Activated CD4-positive, alpha-beta memory T cell treated with anti-CD3 and anti-CD28 coated beads for 36 hours (primary cell): ENCODE measurements around the gene RPS6KA2. TPM values are rescaled to one million over a fixed set of nuclear protein-coding genes. Genes with fewer than 3 reads are reported as not detected.
A peak's percentile ranks its signal among the peaks of the same experiment; 100 is the strongest.

Experiments used
- CTCF ChIA-PET: fragments of 350-600 bp; sonication (Branson Sonifier 250); formaldehyde crosslinking; loops from one replicate; lab custom pipeline; 2021; ENCODE audit warnings: antibody characterized with exemption, inconsistent platforms; lab: Charles Lee
- POLR2A ChIA-PET: fragments of 350-600 bp; sonication (Branson Sonifier 250); formaldehyde crosslinking; loops from one replicate; lab custom pipeline; 2021; ENCODE audit warnings: antibody characterized with exemption; lab: Charles Lee
- DNase-seq: peaks from one replicate; pipeline ENCODE4 v3.0.0-alpha.2; 2020
- H3K27ac Mint-ChIP-seq: one replicate; pipeline ENCODE4 v1.8.0; 2021; ENCODE audit warnings: mixed read lengths
- H3K27me3 Mint-ChIP-seq: one replicate; pipeline ENCODE4 v1.8.0; 2021; ENCODE audit warnings: mixed read lengths
- H3K36me3 Mint-ChIP-seq: one replicate; pipeline ENCODE4 v1.8.0; 2021; ENCODE audit warnings: mixed read lengths
- H3K4me1 Mint-ChIP-seq: one replicate; pipeline ENCODE4 v1.8.0; 2021; ENCODE audit warnings: low read depth, mixed read lengths
- H3K4me3 Mint-ChIP-seq: one replicate; pipeline ENCODE4 v1.8.0; 2021; ENCODE audit warnings: mild to moderate bottlenecking, mixed read lengths
- H3K9me3 Mint-ChIP-seq: one replicate; pipeline ENCODE4 v1.8.0; 2021; ENCODE audit warnings: mixed read lengths
- intact Hi-C: fragments of 100-400 bp; cut with micrococcal nuclease; formaldehyde crosslinking; loops from one replicate; pipeline ENCODE4 v1.15.1; 2023
- total RNA-seq, 2 experiments: library from RNA; stranded (reverse); gene quantifications; one replicate each; pipeline ENCODE4 v1.2.3, GENCODE V29; 2021

The RPS6KA2 gene
- total RNA-seq, 2 experiments from 2014 or later: 7.7 to 7.9 TPM

- Mint-ChIP-seq H3K27me3 (no peaks in the 10 kb centered on the region), H3K36me3 (no peaks in the 10 kb centered on the region), H3K4me3 (no peak overlapping the region), H3K4me1 (peaks cover 14% of the 10 kb centered on the region), H3K9me3 (no peaks in the 10 kb centered on the region), H3K27ac (no peak overlapping the region)
- POLR2A ChIA-PET: no interaction called here
- intact Hi-C loops: no loop called here
- CTCF ChIA-PET: no interaction called here
- no peak for DNase-seq
These were observed 35.0 kb downstream of the RPS6KA2 start for GRCh38 chr6:166591961-166592520.

DNA sequence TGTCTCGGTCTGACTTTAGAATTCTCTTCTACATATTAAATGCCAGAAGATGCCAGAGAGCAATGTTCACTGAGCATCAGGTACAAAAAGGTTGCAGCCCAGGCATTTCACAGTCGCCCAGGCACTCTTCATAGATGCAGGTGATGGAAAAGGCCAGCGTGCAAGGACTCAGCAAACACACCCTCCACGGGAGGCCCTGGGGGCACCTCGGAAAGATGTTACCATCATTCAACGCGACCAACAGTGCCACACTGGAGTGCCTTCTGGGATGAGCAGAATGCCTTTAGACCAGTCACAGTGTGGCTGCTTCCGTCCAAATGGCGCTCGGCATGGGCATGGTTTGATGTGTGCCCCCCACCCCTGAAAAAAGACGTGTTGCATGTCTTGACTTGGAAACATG, 36.0 kb downstream of the RPS6KA2 start:
- CTCF ChIA-PET: no interaction called here
- intact Hi-C loops: no loop called here
- DNase-seq: no peak
- H3K4me1 Mint-ChIP-seq: peaks cover 14% of the 10 kb centered on the region
- H3K36me3 Mint-ChIP-seq: no peaks in the 10 kb centered on the region
- no peak overlapping the region for H3K4me3 Mint-ChIP-seq
- H3K9me3 Mint-ChIP-seq: no peaks in the 10 kb centered on the region
- H3K27me3 Mint-ChIP-seq: no peaks in the 10 kb centered on the region
- POLR2A ChIA-PET: no interaction called here
- H3K27ac Mint-ChIP-seq: no peak overlapping the region

DNA sequence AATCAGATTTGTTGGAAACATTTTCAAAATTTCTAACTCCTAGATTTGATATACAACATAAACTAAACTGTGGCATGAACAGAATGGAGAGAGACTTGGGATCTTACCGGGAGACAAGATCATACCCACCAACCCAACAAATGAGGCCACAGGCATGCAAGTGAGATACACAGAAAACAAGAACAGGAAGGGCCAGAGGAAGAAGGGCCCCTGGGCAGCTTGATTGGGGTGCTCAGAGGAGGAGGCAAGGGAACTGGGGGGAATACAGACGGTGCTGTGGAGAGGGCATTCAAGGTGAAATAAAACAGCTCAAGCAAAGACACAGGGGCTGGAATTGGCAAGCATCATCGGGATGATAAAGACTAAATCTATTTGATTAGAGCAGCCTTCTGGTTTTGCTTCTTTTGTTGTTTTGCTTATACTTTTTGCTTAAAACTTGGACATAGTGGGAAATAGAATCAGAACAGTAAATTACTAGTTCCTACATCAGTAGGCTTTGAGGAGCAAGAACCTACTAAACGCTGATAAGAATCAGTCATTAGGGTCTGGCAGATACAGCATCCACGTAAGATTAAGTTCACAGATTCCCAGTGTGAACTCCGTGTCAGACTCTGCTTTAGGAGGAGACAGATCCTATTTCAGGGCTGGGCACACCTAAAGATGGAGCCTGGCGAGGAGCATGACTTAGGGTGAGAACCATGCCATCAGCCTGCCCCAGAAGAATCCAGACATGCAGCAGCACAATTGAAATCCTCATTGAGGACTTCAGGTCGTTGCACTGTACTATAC, 37.1 kb downstream of the RPS6KA2 start:
- ChIA-PET POLR2A (no interaction called here), CTCF (no interaction called here)
- no peak overlapping the region for H3K4me3 Mint-ChIP-seq
- no peaks in the 10 kb centered on the region for H3K27me3 Mint-ChIP-seq
- H3K9me3 Mint-ChIP-seq: no peaks in the 10 kb centered on the region
- intact Hi-C loops: loop anchor here (2.0 kb wide), 1 partner anchor 37 kb away; the partner anchor contains the start of gene RPS6KA2
- DNase-seq: no peak
- no peak overlapping the region for H3K27ac Mint-ChIP-seq
- H3K4me1 Mint-ChIP-seq: peaks cover 14% of the 10 kb centered on the region
- no peaks in the 10 kb centered on the region for H3K36me3 Mint-ChIP-seq

GRCh38 chr6:166589337-166589731, 37.7 kb downstream of the RPS6KA2 start:
- no peaks in the 10 kb centered on the region for H3K9me3 Mint-ChIP-seq
- no peak overlapping the region for H3K4me3 Mint-ChIP-seq
- POLR2A ChIA-PET: no interaction called here
- no peaks in the 10 kb centered on the region for H3K27me3 Mint-ChIP-seq
- intact Hi-C loops: loop anchor here (2.0 kb wide), 1 partner anchor 37 kb away; the partner anchor contains the start of gene RPS6KA2
- DNase-seq: no peak
- CTCF ChIA-PET: no interaction called here
- no peaks in the 10 kb centered on the region for H3K36me3 Mint-ChIP-seq
- no peak overlapping the region for H3K27ac Mint-ChIP-seq
- peaks cover 14% of the 10 kb centered on the region for H3K4me1 Mint-ChIP-seq

DNA sequence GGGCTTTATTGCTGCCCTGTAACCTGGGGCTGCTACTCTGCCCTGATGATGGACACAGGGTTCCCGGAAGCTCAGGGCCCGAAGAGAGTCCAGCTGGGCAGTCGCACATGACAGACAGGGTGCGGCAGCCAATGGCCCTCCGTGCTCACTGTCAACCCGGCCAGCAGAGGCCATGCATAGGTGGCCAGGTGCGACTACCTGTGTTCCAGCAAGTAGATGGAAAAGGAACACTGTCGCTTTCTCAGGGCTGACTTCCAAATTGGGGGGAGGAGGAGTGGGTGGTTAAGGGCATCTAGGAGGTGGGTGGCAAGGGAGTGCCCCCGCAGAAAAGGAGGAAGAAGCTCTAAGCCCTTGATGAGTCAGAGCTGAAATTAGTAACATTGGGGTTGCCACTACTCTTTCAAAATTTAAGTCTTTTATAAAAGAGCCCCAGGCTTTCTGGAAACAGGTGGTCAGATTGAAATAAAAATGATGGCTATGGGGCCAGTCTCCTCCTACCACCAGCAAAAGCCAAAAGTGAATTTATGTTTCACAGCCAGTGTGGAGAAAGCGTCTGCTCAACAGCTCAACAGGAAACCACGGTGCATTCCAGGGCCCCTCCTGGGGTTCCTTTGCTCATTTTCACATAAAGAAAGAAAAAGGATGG, 38.2 kb downstream of the RPS6KA2 start:
- Mint-ChIP-seq H3K27ac (no peak overlapping the region), H3K4me3 (no peak overlapping the region), H3K27me3 (no peaks in the 10 kb centered on the region), H3K9me3 (no peaks in the 10 kb centered on the region), H3K36me3 (no peaks in the 10 kb centered on the region), H3K4me1 (peaks cover 14% of the 10 kb centered on the region)
- ChIA-PET POLR2A (no interaction called here), CTCF (no interaction called here)
- intact Hi-C loops: loop anchor here (2.0 kb wide), 1 partner anchor 38 kb away; the partner anchor contains the start of gene RPS6KA2
- DNase-seq: no peak

GRCh38 chr6:166587631-166588413, 39.2 kb downstream of the RPS6KA2 start:
- no peak for DNase-seq
- no peak overlapping the region for H3K4me3 Mint-ChIP-seq
- H3K4me1 Mint-ChIP-seq: peaks cover 14% of the 10 kb centered on the region
- H3K36me3 Mint-ChIP-seq: no peaks in the 10 kb centered on the region
- POLR2A ChIA-PET: no interaction called here
- no peaks in the 10 kb centered on the region for H3K9me3 Mint-ChIP-seq
- CTCF ChIA-PET: no interaction called here
- H3K27me3 Mint-ChIP-seq: no peaks in the 10 kb centered on the region
- intact Hi-C loops: loop anchor here (2.0 kb wide), 1 partner anchor 39 kb away; the partner anchor contains the start of gene RPS6KA2
- H3K27ac Mint-ChIP-seq: no peak overlapping the region

DNA sequence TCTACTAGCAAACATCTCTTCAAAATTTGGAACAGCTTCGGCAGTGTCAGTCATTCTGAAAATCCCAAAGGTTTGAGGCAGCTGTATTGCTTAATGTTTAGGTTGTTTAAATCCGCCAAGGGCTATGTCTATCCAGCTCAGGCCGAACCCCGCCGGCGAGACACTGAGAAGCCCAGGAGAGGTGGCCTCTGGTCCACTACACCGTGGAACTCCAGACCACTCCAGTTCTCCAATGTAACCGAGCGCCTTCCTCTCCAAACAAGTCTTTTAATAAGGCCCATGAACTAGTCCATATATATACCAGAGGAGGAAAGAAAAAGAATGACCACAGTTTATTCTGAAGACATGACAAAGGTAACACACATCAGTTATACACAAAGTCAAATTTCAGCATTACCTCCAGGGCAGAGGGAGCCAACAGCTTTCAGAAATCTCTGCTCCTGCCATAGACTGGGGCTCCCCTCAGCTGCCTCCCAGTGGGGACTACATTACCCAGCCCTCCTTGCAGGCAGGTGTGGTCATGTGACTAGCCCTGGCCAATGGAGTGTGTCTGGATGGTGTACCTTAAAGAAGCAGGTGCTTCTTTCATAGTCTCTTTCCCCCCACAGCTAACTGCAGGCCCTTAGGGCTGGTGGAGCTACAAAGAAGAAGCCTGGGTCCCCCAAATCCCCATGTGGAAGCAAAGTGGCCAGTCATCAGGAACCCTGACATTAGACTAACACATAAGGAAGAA, 40.5 kb downstream of the RPS6KA2 start, which contains the start of gene RAMACL:
Gene RAMACL (minus strand): TSS at position 255 of the 733 bp plus-strand sequence. CDS start 201 bp downstream, at position 54.
- ChIA-PET CTCF (no interaction called here), POLR2A (no interaction called here)
- H3K4me1 Mint-ChIP-seq: peaks cover 14% of the 10 kb centered on the region
- H3K27me3 Mint-ChIP-seq: no peaks in the 10 kb centered on the region
- H3K9me3 Mint-ChIP-seq: no peaks in the 10 kb centered on the region
- peak; percentile 55 for DNase-seq
- no peak within 1 kb of the TSS for H3K27ac Mint-ChIP-seq
- intact Hi-C loops: no loop called here
- H3K4me3 Mint-ChIP-seq: no peak within 1 kb of the TSS
- H3K36me3 Mint-ChIP-seq: no peaks in the 10 kb centered on the region

DNA sequence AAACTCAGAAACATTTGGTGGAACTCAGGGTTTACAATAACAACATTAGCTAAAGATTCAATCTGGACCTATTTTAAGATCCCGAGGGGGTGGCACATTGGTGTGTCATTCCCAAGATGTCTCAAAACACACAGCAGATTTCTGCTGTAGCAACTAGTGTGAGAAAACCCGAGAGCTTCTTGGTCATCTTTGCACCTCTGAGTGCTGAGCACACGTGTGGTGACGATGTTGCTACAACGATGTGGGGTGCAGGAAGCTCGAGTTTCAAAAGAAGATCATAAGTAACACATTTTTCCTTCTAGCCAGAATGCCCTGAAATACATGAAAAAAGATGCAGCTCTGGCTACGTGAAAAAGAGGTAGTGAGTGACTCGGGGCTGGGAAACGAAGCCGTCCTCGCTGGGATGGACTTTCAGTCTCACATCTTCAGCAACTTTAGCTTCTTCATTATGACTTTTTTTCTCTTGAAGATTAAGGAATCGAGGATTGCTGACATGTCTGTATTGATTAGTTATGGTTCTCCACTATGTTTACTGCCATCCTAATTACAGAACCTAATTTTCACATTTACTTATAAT, 42.1 kb downstream of the RPS6KA2 start:
- H3K36me3 Mint-ChIP-seq: no peaks in the 10 kb centered on the region
- ChIA-PET CTCF (interaction anchor here (0.5 kb wide), 1 partner anchor 10 kb away, joined by 3 read pairs; no protein-coding TSS in a partner anchor), POLR2A (interaction anchor here (0.6 kb wide), 1 partner anchor 1674 kb away, joined by 5 read pairs; no protein-coding TSS in a partner anchor)

GRCh38 chr6:166584155-166584554, 42.9 kb downstream of the RPS6KA2 start:
- Mint-ChIP-seq H3K36me3 (no peaks in the 10 kb centered on the region), H3K9me3 (no peaks in the 10 kb centered on the region), H3K4me3 (no peak overlapping the region), H3K27me3 (no peaks in the 10 kb centered on the region), H3K4me1 (peaks cover 7% of the 10 kb centered on the region), H3K27ac (no peak overlapping the region)
- intact Hi-C loops: no loop called here
- DNase-seq: no peak
- POLR2A ChIA-PET: interaction anchor here (0.6 kb wide), 1 partner anchor 1673 kb away, joined by 5 read pairs; no protein-coding TSS in a partner anchor
- CTCF ChIA-PET: no interaction called here

More for the DNA sequence above, 42.1 kb downstream of the RPS6KA2 start:
- no peak for DNase-seq
- intact Hi-C loops: no loop called here
- no peak overlapping the region for H3K4me3 Mint-ChIP-seq
- H3K27ac Mint-ChIP-seq: no peak overlapping the region
- H3K4me1 Mint-ChIP-seq: peaks cover 14% of the 10 kb centered on the region
- H3K9me3 Mint-ChIP-seq: no peaks in the 10 kb centered on the region
- H3K27me3 Mint-ChIP-seq: no peaks in the 10 kb centered on the region

DNA sequence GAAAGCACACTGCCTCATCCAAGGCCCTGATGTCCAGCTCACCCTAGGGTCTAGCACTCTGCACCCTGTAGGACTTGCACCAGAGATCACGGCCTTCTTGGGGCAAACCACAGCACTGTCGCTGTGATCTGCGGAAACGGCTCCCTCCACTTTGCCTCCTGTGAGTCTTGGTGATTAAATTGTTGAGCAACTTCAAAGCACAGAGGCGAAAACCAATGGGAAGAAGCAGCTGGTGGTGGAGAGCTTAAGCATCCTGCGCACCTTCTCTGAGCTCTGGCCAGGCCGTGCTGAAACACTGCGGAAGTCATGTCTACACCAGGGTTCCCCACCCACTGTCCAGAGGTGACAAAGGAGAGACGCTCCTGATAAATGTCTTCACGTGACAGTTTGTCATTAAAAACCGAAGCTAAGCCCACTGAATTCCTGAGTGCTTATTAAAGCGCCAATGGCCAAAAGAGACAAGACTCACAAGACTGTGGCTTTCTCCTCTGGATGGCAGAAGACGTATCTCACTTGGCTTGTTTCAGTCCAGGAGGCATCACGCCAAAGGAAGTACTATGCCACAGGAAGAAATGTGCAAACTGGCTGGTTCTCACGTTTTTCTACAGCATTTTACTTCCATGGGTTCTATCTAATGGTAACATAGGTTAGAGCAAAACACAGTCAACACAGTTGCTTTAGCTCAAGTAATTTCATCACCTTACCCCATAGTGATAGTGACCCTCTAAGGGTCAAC, 43.7 kb downstream of the RPS6KA2 start:
- H3K27ac Mint-ChIP-seq: no peak overlapping the region
- POLR2A ChIA-PET: no interaction called here

More for the DNA sequence above, 43.7 kb downstream of the RPS6KA2 start:
- Mint-ChIP-seq H3K36me3 (peaks cover 2% of the 10 kb centered on the region), H3K9me3 (no peaks in the 10 kb centered on the region), H3K4me3 (no peak overlapping the region), H3K4me1 (no peaks in the 10 kb centered on the region), H3K27me3 (no peaks in the 10 kb centered on the region)
- intact Hi-C loops: no loop called here
- CTCF ChIA-PET: no interaction called here
- DNase-seq: no peak
